ENCODE measurements around the gene IQSEC1. TPM values are rescaled to one million over a fixed set of nuclear protein-coding genes. Genes with fewer than 3 reads are reported as not detected.

IQSEC1 gene
- polyA plus RNA-seq, 3 donors, result 17.7 to 61.7 (median 30.3) TPM

DNA sequence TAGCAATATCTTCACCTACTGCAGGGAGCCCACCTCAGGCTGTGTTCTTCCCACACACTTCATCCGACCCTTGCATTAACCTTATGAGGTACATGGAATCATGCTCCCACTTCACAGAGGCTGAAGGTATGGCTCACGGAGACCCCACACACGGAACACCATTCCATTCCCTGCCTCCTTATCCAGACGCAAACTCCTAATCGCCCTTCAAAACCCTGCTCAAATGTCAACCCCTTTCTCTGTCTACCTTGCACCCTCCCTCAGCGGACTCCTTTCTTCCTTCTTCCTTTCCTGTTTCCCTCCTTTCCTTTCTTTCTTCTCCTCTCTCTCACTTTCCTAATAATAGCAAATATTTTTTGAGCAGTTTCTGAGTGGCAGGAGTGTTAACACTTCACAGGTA, 23.8 kb downstream of the IQSEC1 start:
- H3K27ac Mint-ChIP-seq, result no peak overlapping the region
- no peaks in the 10 kb centered on the region for H3K9me3 ChIP-seq (replicated peaks in 1 of 2; ENCODE audit: control insufficient read depth in 1 of 2, insufficient read depth in 1 of 2, low read length in 2 of 2)
- H3K4me1 ChIP-seq (ENCODE audit: control insufficient read depth in 1 of 2, insufficient read depth in 2 of 2, low read length in 2 of 2), result peaks cover 26 to 27% of the 10 kb centered on the region in 2 donors
- no peak overlapping the region for H3K4me2 ChIP-seq (replicated peaks; ENCODE audit: extremely low read depth, low read length, poor library complexity, severe bottlenecking)
- no peaks in the 10 kb centered on the region for H4K20me1 ChIP-seq (ENCODE audit: insufficient read depth, low read length)
- H3K36me3 ChIP-seq (replicated peaks in 1 of 2; ENCODE audit: control insufficient read depth in 1 of 2, insufficient read depth in 2 of 2, low read length in 2 of 2), result no peaks in the 10 kb centered on the region
- intact Hi-C loops (cut with micrococcal nuclease), result loop anchor here (5.0 to 10.0 kb wide), 2 partner anchors 37 to 55 kb away; no protein-coding TSS in a partner anchor
- peaks cover 30% of the 10 kb centered on the region for H3K4me1 Mint-ChIP-seq
- peaks cover 4 to 10% (median 5%) of the 10 kb centered on the region in 3 donors for H3K27me3 Mint-ChIP-seq (ENCODE audit: low read depth in 3 of 3)
- H3K4me3 Mint-ChIP-seq, result no peak overlapping the region
- no peak overlapping the region for H3K4me3 ChIP-seq (replicated peaks in 1 of 3; ENCODE audit: low read depth in 2 of 3, low read length in 3 of 3)
- DNase-seq, result no peak
- H3K9ac ChIP-seq (ENCODE audit: insufficient read depth, low read length, poor library complexity, severe bottlenecking), result no peak overlapping the region
- no peaks in the 10 kb centered on the region for H3K36me3 Mint-ChIP-seq
- no peaks in the 10 kb centered on the region for H3K27me3 ChIP-seq (ENCODE audit: control insufficient read depth in 2 of 2, insufficient read depth in 2 of 2, low read length in 2 of 2)
- H3K9me3 Mint-ChIP-seq, result peaks cover 0 to 3% (median 0%) of the 10 kb centered on the region in 7 donors
- no peaks in the 10 kb centered on the region for H3K79me2 ChIP-seq (ENCODE audit: insufficient read depth, low read length)
- WGBS (ENCODE audit: insufficient coverage), result 100% methylated on average over 5 of the region's 6 CpGs
- no peak overlapping the region for H3K27ac ChIP-seq (ENCODE audit: low read depth in 1 of 2, low read length in 2 of 2)
- no peak overlapping the region for H2AFZ ChIP-seq (ENCODE audit: insufficient read depth, low read depth, low read length, poor library complexity, severe bottlenecking)
- no peak for TF ChIP-seq CTCF (IDR thresholded peaks at IDR 0.05)

- no peaks in the 10 kb centered on the region for H3K79me2 ChIP-seq (ENCODE audit: insufficient read depth, low read length)
- intact Hi-C loops (cut with micrococcal nuclease), result loop anchor here (5.0 to 10.0 kb wide), 2 partner anchors 35 to 53 kb away; no protein-coding TSS in a partner anchor
- H3K27me3 Mint-ChIP-seq (ENCODE audit: low read depth in 3 of 3), result peaks cover 3 to 5% (median 4%) of the 10 kb centered on the region in 3 donors
- H3K4me3 Mint-ChIP-seq, result no peak overlapping the region
- H3K9me3 ChIP-seq (replicated peaks in 1 of 2; ENCODE audit: control insufficient read depth in 1 of 2, insufficient read depth in 1 of 2, low read length in 2 of 2), result no peaks in the 10 kb centered on the region
- peaks cover 0 to 3% (median 0%) of the 10 kb centered on the region in 7 donors for H3K9me3 Mint-ChIP-seq
- H3K9ac ChIP-seq (ENCODE audit: insufficient read depth, low read length, poor library complexity, severe bottlenecking), result no peak overlapping the region
- no peaks in the 10 kb centered on the region for H4K20me1 ChIP-seq (ENCODE audit: insufficient read depth, low read length)
- peaks cover 30% of the 10 kb centered on the region for H3K4me1 Mint-ChIP-seq
- H3K36me3 ChIP-seq (replicated peaks in 1 of 2; ENCODE audit: control insufficient read depth in 1 of 2, insufficient read depth in 2 of 2, low read length in 2 of 2), result no peaks in the 10 kb centered on the region
- peak; percentile 30 for TF ChIP-seq CTCF (IDR thresholded peaks at IDR 0.05)
- peak overlapping the region in 4 of 7 donors; percentile 8 to 89 (median 68) for H3K27ac Mint-ChIP-seq
- no peak overlapping the region for H2AFZ ChIP-seq (ENCODE audit: insufficient read depth, low read depth, low read length, poor library complexity, severe bottlenecking)
- H3K27me3 ChIP-seq (ENCODE audit: control insufficient read depth in 2 of 2, insufficient read depth in 2 of 2, low read length in 2 of 2), result no peaks in the 10 kb centered on the region
- H3K4me3 ChIP-seq (replicated peaks in 1 of 3; ENCODE audit: low read depth in 2 of 3, low read length in 3 of 3), result no peak overlapping the region
- WGBS (ENCODE audit: insufficient coverage), result 86% methylated on average over 8 of the region's 11 CpGs
- H3K27ac ChIP-seq (ENCODE audit: low read depth in 1 of 2, low read length in 2 of 2), result no peak overlapping the region
- H3K4me2 ChIP-seq (replicated peaks; ENCODE audit: extremely low read depth, low read length, poor library complexity, severe bottlenecking), result no peak overlapping the region
- H3K4me1 ChIP-seq (ENCODE audit: control insufficient read depth in 1 of 2, insufficient read depth in 2 of 2, low read length in 2 of 2), result peaks cover 26 to 27% of the 10 kb centered on the region in 2 donors
- peak in 1 of 3 donors; percentile 11 for DNase-seq
- H3K36me3 Mint-ChIP-seq, result no peaks in the 10 kb centered on the region
These were observed 25.7 kb downstream of the IQSEC1 start for GRCh38 chr3:13047296-13048165.
